GM18951 (cell line): Measurements from ENCODE around the gene CDT1.
"Not testable (repeated sequence)": the region's sequence is repeated elsewhere in the genome, so short reads cannot be mapped to it uniquely, and the experiment has no call there.

Experiments
- POLR2A ChIP-seq: IDR thresholded peaks from 4 replicates; pipeline ENCODE4 v1.6.1; 2011; ENCODE audit warnings: mild to moderate bottlenecking; ENCODE audit not compliant: insufficient read length, insufficient read depth; ENCODE audit errors: extremely low read depth
- in situ Hi-C: fragments of 300-500 bp; cut with MboI; formaldehyde crosslinking; loops from one replicate; pipeline ENCODE4 v1.12.0; 2022; ENCODE audit warnings: low sequenced_read_pairs, mixed read lengths, inconsistent platforms; ENCODE audit not compliant: unreplicated experiment

CDT1 gene

GRCh38 chr16:88782454-88783390, 20.9 kb upstream of the CDT1 start:
- in situ Hi-C loops: no loop called here
- no peak for TF ChIP-seq POLR2A

GRCh38 chr16:88783391-88784073, 20.1 kb upstream of the CDT1 start:
- TF ChIP-seq POLR2A: no peak
- in situ Hi-C loops: no loop called here

GRCh38 chr16:88784074-88784855, 19.3 kb upstream of the CDT1 start:
- in situ Hi-C loops: no loop called here
- TF ChIP-seq POLR2A: peak; percentile 36

- no peak for TF ChIP-seq POLR2A
- in situ Hi-C loops: no loop called here
Observed at GRCh38 chr16:88784856-88785105, 18.8 kb upstream of the CDT1 start.

GRCh38 chr16:88785106-88785924, 18.3 kb upstream of the CDT1 start, which contains the start of gene PIEZO1:
PIEZO1 (minus strand) TSS chr16:88785220; CDS start chr16:88784964, 256 bp downstream.
- in situ Hi-C loops: no loop called here
- TF ChIP-seq POLR2A: peak; percentile 94

GRCh38 chr16:88787579-88788314, 15.8 kb upstream of the CDT1 start:
- in situ Hi-C loops: no loop called here

GRCh38 chr16:88788749-88789148, 14.8 kb upstream of the CDT1 start:
- in situ Hi-C loops: not testable (repeated sequence)

More at GRCh38 chr16:88787579-88788314, 15.8 kb upstream of the CDT1 start:
- no peak for TF ChIP-seq POLR2A

- no peak for TF ChIP-seq POLR2A
- in situ Hi-C loops: no loop called here
Observed at GRCh38 chr16:88789594-88789993, 14.0 kb upstream of the CDT1 start.

GRCh38 chr16:88790312-88791211, 13.0 kb upstream of the CDT1 start:
- peak; percentile 39 for TF ChIP-seq POLR2A
- in situ Hi-C loops: no loop called here

- in situ Hi-C loops: no loop called here
Observed at GRCh38 chr16:88792078-88792550, 11.5 kb upstream of the CDT1 start.

GRCh38 chr16:88792668-88793250, 10.8 kb upstream of the CDT1 start:
- TF ChIP-seq POLR2A: no peak
- in situ Hi-C loops: no loop called here

More at GRCh38 chr16:88792078-88792550, 11.5 kb upstream of the CDT1 start:
- no peak for TF ChIP-seq POLR2A
